OCI-LY1 (cell line): ENCODE results near the gene KIAA2012.

Experiments
- CTCF ChIP-seq: fragments of 200-600 bp; sonication (generic), shearing (Covaris generic); IDR thresholded peaks from 2 replicates; pipeline ENCODE4 v1.5.1; 2017; ENCODE audit warnings: mild to moderate bottlenecking, antibody characterized with exemption, low read length, moderate library complexity, mixed read lengths
- EZH2 ChIP-seq: fragments of 200-600 bp; sonication (generic), shearing (Covaris generic); IDR thresholded peaks from 2 replicates; pipeline ENCODE4 v1.8.0; 2017; ENCODE audit warnings: borderline replicate concordance, mixed run types, mild to moderate bottlenecking, antibody characterized with exemption, low read length, moderate library complexity, mixed read lengths

- TF ChIP-seq EZH2 (no peak), CTCF (no peak)
Measured at GRCh38 chr2:202193305-202193704, 120.2 kb downstream of the KIAA2012 start.
